ENCODE measurements around the gene TMPRSS11D.

TMPRSS11D gene

GRCh38 chr4:67874986-67875385, 8.8 kb downstream of the TMPRSS11D start:
- Mint-ChIP-seq H3K4me1 (no peaks in the 10 kb centered on the region), H3K9me3 (no peaks in the 10 kb centered on the region), H3K4me3 (no peak overlapping the region), H3K36me3 (no peaks in the 10 kb centered on the region), H3K27ac (no peak overlapping the region), H3K27me3 (no peaks in the 10 kb centered on the region)
- DNase-seq = no peak
- CTCF ChIA-PET = no interaction called here

- Mint-ChIP-seq H3K27ac (no peak overlapping the region), H3K9me3 (no peaks in the 10 kb centered on the region), H3K27me3 (no peaks in the 10 kb centered on the region), H3K36me3 (no peaks in the 10 kb centered on the region), H3K4me3 (no peak overlapping the region), H3K4me1 (no peaks in the 10 kb centered on the region)
- DNase-seq = no peak
- CTCF ChIA-PET = no interaction called here
Measured at GRCh38 chr4:67873116-67873515, 10.7 kb downstream of the TMPRSS11D start.

GRCh38 chr4:67871867-67872266, 11.9 kb downstream of the TMPRSS11D start:
- Mint-ChIP-seq H3K4me1 (no peaks in the 10 kb centered on the region), H3K4me3 (no peak overlapping the region), H3K9me3 (no peaks in the 10 kb centered on the region), H3K27ac (no peak overlapping the region), H3K36me3 (no peaks in the 10 kb centered on the region), H3K27me3 (no peaks in the 10 kb centered on the region)
- DNase-seq = no peak
- CTCF ChIA-PET = no interaction called here

GRCh38 chr4:67869580-67870190, 14.1 kb downstream of the TMPRSS11D start:
- Mint-ChIP-seq H3K4me1 (no peaks in the 10 kb centered on the region), H3K27ac (no peak overlapping the region), H3K27me3 (no peaks in the 10 kb centered on the region), H3K9me3 (no peaks in the 10 kb centered on the region), H3K36me3 (no peaks in the 10 kb centered on the region), H3K4me3 (no peak overlapping the region)
- DNase-seq = no peak
- CTCF ChIA-PET = no interaction called here

DNA sequence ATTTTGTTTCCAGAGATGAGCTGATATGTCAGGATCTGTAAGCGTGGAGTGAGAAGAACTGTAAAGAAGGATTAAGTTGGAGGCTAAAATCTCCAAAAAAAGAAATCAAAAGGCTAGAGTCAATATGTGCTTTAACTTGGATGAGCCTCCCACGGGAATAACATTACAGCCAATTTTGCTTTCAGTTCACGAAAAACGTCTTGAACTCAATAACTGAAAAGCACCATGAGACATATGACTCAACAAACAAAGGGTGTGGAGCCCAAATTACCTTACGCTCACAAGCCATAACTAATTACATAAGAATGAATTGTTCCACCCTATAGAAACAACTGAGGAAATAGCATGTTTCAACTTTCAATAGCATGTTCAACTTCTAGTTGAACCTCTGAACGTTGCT, 22.3 kb downstream of the TMPRSS11D start:
- CTCF ChIA-PET = no interaction called here
- DNase-seq = no peak
- Mint-ChIP-seq H3K27ac (no peak overlapping the region), H3K36me3 (no peaks in the 10 kb centered on the region), H3K9me3 (no peaks in the 10 kb centered on the region), H3K27me3 (no peaks in the 10 kb centered on the region), H3K4me3 (no peak overlapping the region), H3K4me1 (no peaks in the 10 kb centered on the region)

DNA sequence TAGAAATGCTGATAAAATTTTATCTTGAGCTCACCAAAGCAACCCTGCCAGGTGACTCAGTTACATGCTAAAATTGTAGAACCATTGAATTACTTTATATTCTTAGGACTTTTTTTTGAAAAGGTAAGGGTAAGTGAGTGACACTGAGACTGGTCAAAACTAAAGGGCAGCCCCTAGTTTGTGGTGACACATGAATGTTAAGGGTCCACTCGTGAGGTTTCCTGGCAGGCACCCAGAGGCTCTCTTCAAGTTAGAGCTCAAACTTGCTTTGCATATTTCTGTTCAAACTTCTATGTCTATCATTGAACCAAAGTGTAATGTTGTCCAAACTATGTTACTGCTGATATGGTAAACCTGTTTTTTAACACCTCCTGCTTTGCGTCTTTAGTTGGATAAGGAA, 30.5 kb downstream of the TMPRSS11D start:
- Mint-ChIP-seq H3K27me3 (peaks cover 6% of the 10 kb centered on the region), H3K36me3 (no peaks in the 10 kb centered on the region), H3K4me3 (no peak overlapping the region), H3K9me3 (no peaks in the 10 kb centered on the region), H3K27ac (no peak overlapping the region), H3K4me1 (no peaks in the 10 kb centered on the region)
- CTCF ChIA-PET = no interaction called here
- DNase-seq = no peak

- Mint-ChIP-seq H3K4me3 (no peak overlapping the region), H3K27ac (no peak overlapping the region), H3K36me3 (no peaks in the 10 kb centered on the region), H3K4me1 (no peaks in the 10 kb centered on the region), H3K27me3 (no peaks in the 10 kb centered on the region), H3K9me3 (peaks cover 2% of the 10 kb centered on the region)
- CTCF ChIA-PET = no interaction called here
- no peak for DNase-seq
Measured at GRCh38 chr4:67820903-67821302, 62.9 kb downstream of the TMPRSS11D start.

DNA sequence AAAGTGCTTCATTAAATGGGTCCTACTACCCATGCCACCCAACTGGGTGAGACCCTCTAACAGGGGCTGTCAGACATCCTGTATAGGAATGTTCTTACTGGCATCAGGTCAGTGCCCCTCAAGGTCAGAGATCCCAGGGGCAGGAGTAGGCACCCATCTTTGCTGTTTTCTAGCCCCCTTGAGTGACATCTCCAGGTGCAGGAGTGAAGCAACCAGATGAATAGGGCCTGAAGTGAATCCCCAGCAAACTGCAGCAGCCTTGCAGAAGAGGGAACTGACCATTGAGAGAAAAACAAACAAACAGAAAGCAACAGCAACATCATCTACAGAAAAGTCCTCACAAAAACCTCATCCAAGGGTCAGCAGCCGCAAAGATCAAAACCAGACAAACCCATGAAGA, 73.8 kb downstream of the TMPRSS11D start:
- no peak overlapping the region for H3K27ac Mint-ChIP-seq
- H3K36me3 Mint-ChIP-seq = no peaks in the 10 kb centered on the region
- no peak for DNase-seq
- peaks cover 11% of the 10 kb centered on the region for H3K9me3 Mint-ChIP-seq
- H3K4me1 Mint-ChIP-seq = no peaks in the 10 kb centered on the region
- H3K27me3 Mint-ChIP-seq = no peaks in the 10 kb centered on the region
- no peak overlapping the region for H3K4me3 Mint-ChIP-seq
- CTCF ChIA-PET = no interaction called here

- Mint-ChIP-seq H3K9me3 (peaks cover 9% of the 10 kb centered on the region), H3K4me1 (no peaks in the 10 kb centered on the region), H3K27me3 (no peaks in the 10 kb centered on the region), H3K4me3 (no peak overlapping the region), H3K36me3 (no peaks in the 10 kb centered on the region), H3K27ac (no peak overlapping the region)
- no peak for DNase-seq
- CTCF ChIA-PET = no interaction called here
Measured at GRCh38 chr4:67809502-67809901, 74.3 kb downstream of the TMPRSS11D start.

DNA sequence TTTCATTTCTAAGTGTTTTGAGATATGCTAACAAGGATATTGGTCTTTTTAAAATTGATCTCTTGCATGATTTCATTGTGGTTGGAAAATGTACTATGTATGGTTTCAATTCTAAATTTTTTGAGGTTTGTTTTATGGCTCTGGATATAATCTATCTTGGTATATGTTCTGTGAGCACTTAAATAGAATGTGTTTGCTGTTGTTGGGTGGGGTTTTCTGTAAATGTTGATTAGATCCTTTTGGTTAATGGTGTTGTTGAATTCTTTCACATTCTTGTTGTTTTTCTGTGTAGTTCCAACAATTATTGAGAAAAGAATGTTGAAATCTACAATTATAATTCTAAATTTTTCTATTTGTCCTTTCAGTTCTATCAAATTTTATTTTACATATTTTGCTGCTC, 87.0 kb downstream of the TMPRSS11D start:
- Mint-ChIP-seq H3K9me3 (no peaks in the 10 kb centered on the region), H3K4me1 (no peaks in the 10 kb centered on the region), H3K4me3 (no peak overlapping the region), H3K27me3 (no peaks in the 10 kb centered on the region), H3K36me3 (no peaks in the 10 kb centered on the region), H3K27ac (no peak overlapping the region)
- DNase-seq = no peak
- CTCF ChIA-PET = no interaction called here

DNA sequence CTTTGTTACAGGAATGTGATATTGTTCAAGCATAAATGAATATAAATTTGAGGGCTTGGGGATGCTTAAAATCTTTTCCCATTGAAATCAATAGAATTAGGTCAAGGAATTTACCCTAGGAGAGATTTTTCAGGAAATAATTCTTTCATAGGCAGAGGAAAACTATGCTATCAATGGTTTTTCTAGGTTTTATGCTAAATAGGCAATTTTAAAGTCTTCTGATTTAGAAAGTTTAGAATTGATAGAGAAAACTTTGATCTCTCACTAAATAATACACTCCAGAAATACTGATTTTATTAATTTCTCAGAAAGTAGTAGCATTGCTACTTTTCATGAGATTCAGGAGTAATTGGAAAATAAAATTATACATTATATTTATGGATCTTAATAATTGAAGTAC, 93.1 kb downstream of the TMPRSS11D start:
- Mint-ChIP-seq H3K4me1 (no peaks in the 10 kb centered on the region), H3K36me3 (peaks cover 1% of the 10 kb centered on the region), H3K27ac (no peak overlapping the region), H3K9me3 (no peaks in the 10 kb centered on the region), H3K4me3 (no peak overlapping the region), H3K27me3 (no peaks in the 10 kb centered on the region)
- CTCF ChIA-PET = no interaction called here
- no peak for DNase-seq

- Mint-ChIP-seq H3K4me1 (no peaks in the 10 kb centered on the region), H3K27ac (no peak overlapping the region), H3K4me3 (no peak overlapping the region), H3K27me3 (no peaks in the 10 kb centered on the region), H3K9me3 (no peaks in the 10 kb centered on the region), H3K36me3 (peaks cover 1% of the 10 kb centered on the region)
- no peak for DNase-seq
- CTCF ChIA-PET = no interaction called here
Measured at GRCh38 chr4:67787311-67787710, 96.5 kb downstream of the TMPRSS11D start.

GRCh38 chr4:67785528-67785927, 98.3 kb downstream of the TMPRSS11D start:
- CTCF ChIA-PET = interaction anchor here (0.6 kb wide), 1 partner anchor 541 kb away, joined by 3 read pairs; no protein-coding TSS in a partner anchor
- H3K27ac Mint-ChIP-seq = no peak overlapping the region
- no peaks in the 10 kb centered on the region for H3K4me1 Mint-ChIP-seq
- H3K27me3 Mint-ChIP-seq = no peaks in the 10 kb centered on the region
- no peak for DNase-seq
- H3K36me3 Mint-ChIP-seq = peaks cover 1% of the 10 kb centered on the region
- H3K9me3 Mint-ChIP-seq = no peaks in the 10 kb centered on the region
- H3K4me3 Mint-ChIP-seq = no peak overlapping the region

GRCh38 chr4:67779631-67780030, 104.2 kb downstream of the TMPRSS11D start:
- CTCF ChIA-PET = no interaction called here

GRCh38 chr4:67776746-67777145, 107.1 kb downstream of the TMPRSS11D start:
- H3K27me3 Mint-ChIP-seq = no peaks in the 10 kb centered on the region
- no peaks in the 10 kb centered on the region for H3K9me3 Mint-ChIP-seq
- H3K4me3 Mint-ChIP-seq = no peak overlapping the region
- no peak overlapping the region for H3K27ac Mint-ChIP-seq
- H3K36me3 Mint-ChIP-seq = no peaks in the 10 kb centered on the region
- CTCF ChIA-PET = no interaction called here
- DNase-seq = no peak
- H3K4me1 Mint-ChIP-seq = no peaks in the 10 kb centered on the region

More at GRCh38 chr4:67779631-67780030, 104.2 kb downstream of the TMPRSS11D start:
- Mint-ChIP-seq H3K4me1 (no peaks in the 10 kb centered on the region), H3K27me3 (no peaks in the 10 kb centered on the region), H3K36me3 (no peaks in the 10 kb centered on the region), H3K27ac (no peak overlapping the region), H3K4me3 (no peak overlapping the region), H3K9me3 (no peaks in the 10 kb centered on the region)
- no peak for DNase-seq
